Testis (tissue), 2 donors: ENCODE results near the gene ZNF579.

ENCODE experiments used
- CTCF ChIP-seq, 3 experiments: fragments of 450-650 bp in 2 of 3; fragments of 200-600 bp in 1 of 3; sonication (generic) in 1 of 3; IDR thresholded peaks; one replicate each; pipeline ENCODE4 v1.5.1; 2016 to 2019; ENCODE audit warnings: antibody characterized with exemption in 3 of 3, mild to moderate bottlenecking in 2 of 3, moderate library complexity in 1 of 3
- POLR2A ChIP-seq: fragments of 450-650 bp; IDR thresholded peaks from one replicate; pipeline ENCODE4 v1.6.1; 2017; ENCODE audit warnings: antibody characterized with exemption, mild to moderate bottlenecking, moderate library complexity

DNA sequence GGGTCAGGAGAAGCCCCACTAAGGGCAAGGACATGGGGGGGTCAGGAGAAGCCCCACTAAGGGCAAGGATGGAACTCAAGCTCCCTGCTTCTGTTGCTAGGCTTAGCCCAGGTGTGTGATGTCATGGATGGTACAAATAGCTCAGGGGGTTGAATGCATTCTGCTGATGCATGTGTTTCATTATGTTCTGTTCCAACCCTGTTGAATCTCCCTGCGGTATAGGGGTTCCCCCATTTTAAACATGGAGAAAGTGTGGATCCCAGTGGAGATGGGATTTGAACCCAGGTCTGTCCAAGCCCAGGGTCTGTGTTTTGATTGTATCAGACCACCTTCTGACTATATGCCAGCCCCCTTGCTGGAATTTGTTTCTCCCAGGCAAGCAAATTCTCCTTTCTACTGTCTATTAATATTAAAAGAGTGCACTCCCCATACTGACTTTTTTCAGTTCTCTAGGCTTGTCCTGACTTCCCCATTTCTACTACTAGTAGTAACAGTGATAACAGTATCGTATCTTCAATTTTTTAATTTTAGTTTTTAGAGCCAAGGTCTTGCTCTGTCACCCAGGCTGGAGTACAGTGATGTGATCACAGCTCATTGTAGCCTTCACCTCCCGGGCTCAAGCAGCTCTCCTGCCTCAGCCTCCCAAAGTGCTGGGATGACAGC lies 31.5 kb upstream of the ZNF579 start:
- TF ChIP-seq CTCF (IDR thresholded peaks at IDR 0.05) (no peak), POLR2A (no peak)
